Body of pancreas (tissue), 4 donors: ENCODE data around the gene UGT1A3.

Source experiments
- POLR2A ChIP-seq, 3 donors: fragments of 450-650 bp; IDR thresholded peaks; one replicate each; pipeline ENCODE4 v1.6.1; 2016; ENCODE audit warnings: antibody characterized with exemption in 3 of 3, mild to moderate bottlenecking in 2 of 3
- TF ChIP-seq, protein P1 (sequence below), 7 experiments: fragments of 450-650 bp in 4 of 7; fragments of 200-600 bp in 3 of 7; sonication (generic) in 3 of 7; IDR thresholded peaks; one replicate each; pipeline ENCODE4 v1.5.1; 2016 to 2019; ENCODE audit warnings: antibody characterized with exemption in 7 of 7

DNA sequence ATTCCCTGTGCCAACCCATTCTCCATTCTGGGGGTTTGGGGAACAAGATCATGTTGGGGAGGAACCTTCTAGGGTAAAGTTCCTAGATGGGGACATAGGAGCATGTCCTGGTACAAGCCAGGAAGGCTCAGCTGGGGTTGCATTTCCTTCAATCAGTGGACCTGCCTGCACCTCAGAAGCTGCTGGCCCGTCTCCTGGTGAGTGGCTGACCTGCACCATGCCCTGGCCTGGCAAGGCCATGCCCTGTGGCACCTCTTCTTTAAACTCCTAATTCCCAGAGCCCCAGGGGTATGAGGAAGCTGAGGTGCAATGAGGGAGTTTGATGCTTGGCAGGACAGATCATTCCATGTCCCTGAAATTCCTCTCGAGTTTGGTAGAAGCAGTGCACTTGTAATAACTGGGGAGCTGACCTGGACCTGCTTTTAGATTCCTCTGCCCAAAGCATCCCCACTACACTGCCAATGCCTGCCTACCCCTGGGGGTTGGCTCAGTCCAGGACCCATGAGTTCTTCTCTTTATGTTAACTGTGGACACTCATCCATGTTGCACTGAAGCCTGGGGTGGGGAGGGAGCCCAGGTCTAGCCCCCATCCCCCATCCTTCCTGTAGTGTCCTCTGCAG lies 74.6 kb downstream of the UGT1A3 start:
- TF ChIP-seq, protein P1, sequence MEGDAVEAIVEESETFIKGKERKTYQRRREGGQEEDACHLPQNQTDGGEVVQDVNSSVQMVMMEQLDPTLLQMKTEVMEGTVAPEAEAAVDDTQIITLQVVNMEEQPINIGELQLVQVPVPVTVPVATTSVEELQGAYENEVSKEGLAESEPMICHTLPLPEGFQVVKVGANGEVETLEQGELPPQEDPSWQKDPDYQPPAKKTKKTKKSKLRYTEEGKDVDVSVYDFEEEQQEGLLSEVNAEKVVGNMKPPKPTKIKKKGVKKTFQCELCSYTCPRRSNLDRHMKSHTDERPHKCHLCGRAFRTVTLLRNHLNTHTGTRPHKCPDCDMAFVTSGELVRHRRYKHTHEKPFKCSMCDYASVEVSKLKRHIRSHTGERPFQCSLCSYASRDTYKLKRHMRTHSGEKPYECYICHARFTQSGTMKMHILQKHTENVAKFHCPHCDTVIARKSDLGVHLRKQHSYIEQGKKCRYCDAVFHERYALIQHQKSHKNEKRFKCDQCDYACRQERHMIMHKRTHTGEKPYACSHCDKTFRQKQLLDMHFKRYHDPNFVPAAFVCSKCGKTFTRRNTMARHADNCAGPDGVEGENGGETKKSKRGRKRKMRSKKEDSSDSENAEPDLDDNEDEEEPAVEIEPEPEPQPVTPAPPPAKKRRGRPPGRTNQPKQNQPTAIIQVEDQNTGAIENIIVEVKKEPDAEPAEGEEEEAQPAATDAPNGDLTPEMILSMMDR (IDR thresholded peaks at IDR 0.05), result no peak
- TF ChIP-seq POLR2A (IDR thresholded peaks at IDR 0.05), result no peak
